ENCODE data around the gene C17orf67.

The C17orf67 gene

DNA sequence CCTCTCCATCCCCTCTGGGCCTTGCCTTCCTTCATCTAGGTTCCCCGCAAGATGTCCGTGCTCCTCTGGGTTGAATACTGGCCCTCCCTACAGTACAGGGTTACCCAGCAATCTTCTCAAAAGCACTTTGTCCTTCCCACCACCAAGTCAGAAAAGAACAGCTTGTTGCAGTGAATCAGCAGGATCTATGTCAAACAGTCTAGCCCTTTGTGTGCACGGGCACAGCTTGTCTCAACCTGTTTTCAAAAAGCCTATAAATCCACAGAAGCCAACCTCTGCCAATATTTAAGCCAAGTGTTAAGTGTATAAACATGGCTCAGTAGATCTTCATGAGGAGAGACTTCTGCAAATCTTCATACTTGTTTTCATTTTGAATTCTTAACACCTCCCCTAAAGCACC lies 25.2 kb downstream of the C17orf67 start:
- DNase-seq (ENCODE audit: low spot score): no peak

DNA sequence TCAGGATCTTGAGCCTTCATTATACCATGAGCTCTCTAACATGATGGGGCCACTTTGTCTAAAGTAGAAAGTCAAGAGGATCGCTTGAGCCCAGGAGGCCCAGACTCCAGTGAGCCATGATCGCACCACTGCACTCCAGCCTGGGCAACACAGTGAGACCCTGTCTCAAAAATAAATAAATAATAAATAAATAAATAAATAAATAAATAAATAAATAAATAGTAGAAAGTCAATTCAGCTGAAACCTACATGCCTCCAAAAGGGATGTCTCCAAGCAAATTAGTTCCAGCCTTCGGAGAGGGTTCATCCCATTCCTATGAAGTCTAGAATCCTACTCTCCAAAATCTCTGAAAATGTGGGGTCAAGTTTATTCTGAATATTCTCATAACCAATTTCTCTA lies 26.0 kb downstream of the C17orf67 start:
- no peak for DNase-seq (ENCODE audit: low spot score)

DNA sequence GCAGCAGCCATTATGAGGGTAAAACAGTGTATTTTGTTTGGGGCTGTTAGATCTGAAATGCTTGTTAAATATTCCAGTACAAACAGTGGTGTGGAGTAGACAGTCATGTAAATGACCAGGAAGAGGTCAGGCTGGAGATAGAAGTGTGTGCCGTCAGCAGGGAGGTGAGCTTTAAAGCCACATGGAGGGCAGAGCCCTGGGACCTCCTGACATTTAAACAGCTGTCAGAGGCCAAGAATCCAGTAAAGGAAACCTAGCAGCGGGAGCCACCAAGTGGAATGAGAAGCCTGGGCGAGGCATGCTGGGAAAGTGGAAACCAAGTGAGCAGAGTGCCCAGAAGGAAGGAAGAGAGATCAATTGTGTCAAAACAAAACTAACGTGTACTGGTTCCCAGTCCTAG lies 26.8 kb downstream of the C17orf67 start:
- no peak for DNase-seq (ENCODE audit: low spot score)

GRCh38 chr17:56804454-56804853 lies 29.3 kb downstream of the C17orf67 start:
- DNase-seq (ENCODE audit: low spot score): no peak

DNA sequence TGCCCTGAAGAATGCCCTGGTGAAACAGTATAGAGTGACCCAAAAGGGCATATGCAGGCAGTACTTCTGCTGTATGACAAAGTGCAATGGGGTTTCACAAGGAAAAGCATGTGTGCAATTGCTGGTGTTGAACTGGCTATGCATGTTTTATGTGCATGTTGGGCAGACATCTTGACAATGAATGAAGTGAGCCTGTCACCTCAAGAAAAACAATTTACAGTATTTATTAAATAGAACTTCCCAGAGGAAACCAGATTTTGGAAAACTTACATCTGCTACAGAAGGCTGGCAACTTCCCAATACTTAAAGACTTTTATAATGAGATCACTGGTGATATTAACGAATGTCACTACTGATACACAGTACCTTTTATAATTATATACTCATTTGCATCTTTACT lies 30.6 kb downstream of the C17orf67 start:
- DNase-seq (ENCODE audit: low spot score): no peak

DNA sequence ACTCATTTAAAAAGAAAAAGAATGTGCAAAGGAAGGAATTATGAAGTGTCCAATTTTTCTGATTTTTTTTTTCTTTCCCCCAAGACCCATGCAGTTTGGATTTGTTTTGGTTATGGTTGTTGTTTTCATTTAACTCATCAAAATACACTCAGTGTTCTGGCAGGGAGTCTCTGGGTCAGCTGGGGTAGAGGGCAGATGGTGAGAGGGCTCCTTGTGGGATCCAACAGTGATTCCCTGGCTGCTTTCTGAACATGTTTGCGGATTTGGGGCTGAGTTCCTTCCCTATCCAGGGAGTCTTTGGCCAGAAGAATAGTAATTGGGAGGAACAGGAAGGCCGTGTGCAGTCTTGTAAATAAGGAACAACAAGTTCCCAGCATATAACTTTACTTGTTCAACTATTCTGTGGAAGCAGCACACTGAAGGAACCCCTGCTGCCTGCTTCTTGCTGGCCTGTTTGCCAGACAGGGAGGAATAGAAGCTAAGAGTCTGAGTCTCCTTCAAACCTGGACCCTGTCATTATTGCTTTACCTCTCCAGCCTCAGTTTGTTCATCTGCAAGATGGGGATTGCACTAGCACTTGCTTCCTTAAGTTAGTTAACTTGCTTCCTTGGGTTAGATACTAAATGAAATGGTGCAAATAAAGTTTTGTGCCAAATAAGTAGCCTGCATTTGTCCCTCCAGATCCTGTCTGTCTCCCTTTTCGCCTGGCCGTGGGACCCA lies 32.1 kb downstream of the C17orf67 start:
- no peak for DNase-seq (ENCODE audit: low spot score)

- no peak for DNase-seq (ENCODE audit: low spot score)
Measured at GRCh38 chr17:56798916-56799315, 34.8 kb downstream of the C17orf67 start.

DNA sequence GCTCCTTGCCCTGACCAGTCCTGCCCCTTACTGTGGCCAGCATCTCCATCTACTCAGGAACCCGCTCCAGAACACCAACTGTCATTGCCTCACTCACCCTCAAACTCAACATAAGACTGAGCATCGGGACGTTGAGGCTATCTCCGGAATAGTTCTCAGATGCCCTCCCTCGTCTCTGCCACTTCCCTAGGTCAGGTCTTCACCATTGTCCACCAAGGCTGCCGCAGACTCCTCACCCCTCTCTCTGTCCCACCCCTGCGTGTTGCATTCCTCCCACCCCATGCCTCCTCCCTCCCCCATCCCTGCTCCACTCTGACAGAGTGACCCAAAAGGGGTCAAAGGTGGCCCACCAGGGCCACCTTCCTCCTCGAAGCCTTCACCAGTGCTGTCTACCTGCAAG lies 37.2 kb downstream of the C17orf67 start:
- no peak for DNase-seq (ENCODE audit: low spot score)

DNA sequence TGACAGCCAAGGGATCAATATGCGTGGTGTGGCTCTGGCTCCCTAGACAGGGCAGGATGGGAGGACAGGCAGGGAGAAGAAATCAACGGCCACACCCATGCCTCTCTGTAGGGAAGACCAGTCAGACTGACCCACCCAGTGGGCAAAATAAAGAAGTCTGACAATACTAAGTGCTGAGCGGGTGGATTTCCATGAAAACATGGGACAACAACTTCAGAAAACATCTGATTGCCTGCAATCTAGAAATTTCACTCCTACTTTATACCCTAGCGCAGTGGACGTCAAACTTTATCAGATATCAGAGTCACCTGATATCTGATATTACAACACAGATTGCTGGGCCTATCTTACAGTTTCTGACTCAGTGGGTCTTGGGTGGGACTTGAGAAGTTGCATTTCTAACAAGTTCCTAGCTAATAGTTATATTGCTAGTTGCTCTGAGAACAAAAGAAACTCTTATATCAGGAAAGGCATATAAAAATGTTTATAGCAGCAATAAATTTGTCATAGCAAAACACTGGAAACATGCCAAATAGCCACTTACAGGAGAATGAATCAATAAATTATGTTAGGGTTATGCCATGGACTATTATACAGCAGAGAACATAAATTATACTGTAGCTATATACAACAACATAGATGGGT lies 38.4 kb downstream of the C17orf67 start:
- DNase-seq (ENCODE audit: low spot score): no peak

DNA sequence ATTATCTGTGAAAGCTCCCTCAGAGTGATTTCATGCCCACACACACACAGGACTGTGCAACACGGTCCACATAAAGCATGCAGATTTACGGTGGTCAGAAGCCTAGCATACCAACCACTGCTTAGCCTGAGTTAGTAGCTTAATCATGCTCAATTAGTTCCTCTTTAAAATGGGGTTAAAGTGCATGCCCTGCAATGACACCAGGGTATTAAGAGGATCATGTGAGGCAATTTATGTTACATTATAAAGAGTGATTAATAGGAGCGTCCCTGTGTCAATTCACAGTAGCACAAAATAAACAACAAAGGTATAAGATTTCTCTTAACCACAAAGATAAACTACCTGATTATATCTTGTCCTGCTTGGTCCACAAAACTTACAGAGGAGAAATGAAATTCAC lies 39.8 kb downstream of the C17orf67 start:
- DNase-seq (ENCODE audit: low spot score): no peak

DNA sequence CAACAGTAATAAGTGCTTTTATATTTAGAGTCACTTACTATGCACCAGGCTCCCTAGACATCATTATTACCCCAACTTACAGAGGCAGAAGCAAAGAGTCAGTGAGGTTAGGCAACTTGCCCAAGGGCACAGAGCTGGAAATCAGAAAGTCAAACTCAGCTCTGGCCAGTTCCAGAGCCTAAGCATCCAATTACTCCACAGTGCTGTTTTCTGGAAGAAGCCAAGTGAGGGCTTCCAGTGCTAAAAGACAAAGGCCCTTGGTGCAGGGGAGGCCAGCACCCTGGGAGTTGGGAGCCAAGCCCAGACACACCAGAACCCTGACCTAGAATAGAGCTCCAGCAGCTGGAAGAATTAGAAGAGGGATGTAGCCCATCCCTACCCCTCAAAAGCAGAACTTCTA lies 40.2 kb downstream of the C17orf67 start:
- DNase-seq (ENCODE audit: low spot score): no peak

- DNase-seq (ENCODE audit: low spot score): no peak
Measured at GRCh38 chr17:56792267-56792666, 41.5 kb downstream of the C17orf67 start.

- DNase-seq (ENCODE audit: low spot score): peak; percentile 56
Measured at GRCh38 chr17:56786989-56787482, 46.7 kb downstream of the C17orf67 start.

DNA sequence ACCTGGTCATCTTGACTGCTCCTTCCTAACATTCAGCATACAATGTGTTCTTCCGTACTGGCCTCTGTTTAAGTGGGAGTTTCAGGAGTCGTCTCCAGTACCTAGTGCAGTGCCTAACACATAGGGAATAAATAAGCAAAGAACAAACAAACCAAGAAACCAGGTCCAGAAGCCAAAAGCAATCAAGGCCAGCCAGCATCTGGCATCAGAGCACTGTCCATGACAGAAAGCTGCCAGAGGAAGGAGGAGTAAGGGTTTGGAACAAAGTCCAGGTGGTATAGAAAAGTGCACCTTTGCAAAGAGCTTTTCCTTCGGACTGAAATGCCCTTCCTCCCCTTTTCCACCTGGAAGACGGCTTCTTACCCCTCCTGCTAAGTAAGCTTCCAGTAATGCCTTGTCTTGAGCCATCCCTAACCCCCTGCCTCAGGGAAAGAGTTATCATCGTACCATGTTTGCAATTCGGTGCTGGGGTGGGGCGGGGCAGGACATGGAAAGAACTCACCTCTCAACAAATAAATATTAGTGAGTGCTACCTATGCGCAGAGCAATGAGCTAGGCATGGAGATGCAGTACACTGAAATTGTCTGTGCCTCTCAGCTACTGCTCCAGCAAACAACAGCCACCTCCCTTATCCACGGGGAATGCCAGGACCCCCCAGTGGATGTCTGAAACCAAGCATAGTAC lies 47.6 kb downstream of the C17orf67 start:
- DNase-seq (ENCODE audit: low spot score): no peak

GRCh38 chr17:56785405-56785804 lies 48.3 kb downstream of the C17orf67 start:
- DNase-seq (ENCODE audit: low spot score): no peak

GRCh38 chr17:56782338-56782737 lies 51.4 kb downstream of the C17orf67 start:
- DNase-seq (ENCODE audit: low spot score): no peak

- no peak for DNase-seq (ENCODE audit: low spot score)
Measured at GRCh38 chr17:56781906-56782305, 51.8 kb downstream of the C17orf67 start.

- DNase-seq (ENCODE audit: low spot score): peak; percentile 89
Measured at GRCh38 chr17:56779898-56780777, 53.6 kb downstream of the C17orf67 start.

- peak; percentile 11 for DNase-seq (ENCODE audit: low spot score)
Measured at GRCh38 chr17:56779322-56779721, 54.4 kb downstream of the C17orf67 start.

DNA sequence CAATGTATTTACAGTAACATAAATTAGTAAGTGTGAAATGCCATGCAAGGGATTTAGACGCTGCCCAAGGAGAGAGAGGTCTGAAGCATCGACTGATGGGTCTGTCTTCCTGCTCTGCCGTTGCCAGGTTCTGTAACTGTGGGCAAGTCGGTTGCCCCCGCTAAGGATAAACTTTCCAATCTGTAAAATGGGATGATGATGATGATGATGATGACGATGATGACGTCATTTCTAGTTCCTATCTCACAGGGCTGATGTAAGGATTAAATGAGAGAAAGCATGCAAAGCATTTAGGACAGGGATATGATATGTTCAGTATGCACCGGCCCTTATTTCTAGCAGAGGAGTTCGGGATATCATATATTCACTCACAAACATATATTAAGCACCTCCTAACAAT lies 54.8 kb downstream of the C17orf67 start:
- DNase-seq (ENCODE audit: low spot score): no peak

DNA sequence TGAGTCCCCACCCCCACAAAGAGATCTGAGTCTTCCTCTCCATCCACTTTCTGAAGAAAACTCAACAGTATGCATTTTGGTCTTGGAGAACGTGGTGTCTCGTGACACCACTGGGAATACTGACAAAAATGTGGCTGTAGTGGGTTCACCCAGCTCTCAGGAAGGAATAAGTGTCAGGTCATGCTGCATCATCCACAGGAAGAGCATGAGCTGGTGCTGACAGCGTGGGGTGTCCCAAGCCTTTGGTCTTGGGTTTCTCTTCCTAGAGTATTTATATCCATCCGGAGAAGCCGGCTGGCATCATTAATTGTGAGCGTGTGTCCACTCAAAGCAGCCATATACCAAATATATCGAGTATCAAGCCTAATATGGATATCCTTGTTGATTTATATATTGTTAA lies 55.9 kb downstream of the C17orf67 start:
- DNase-seq (ENCODE audit: low spot score): no peak

- no peak for DNase-seq (ENCODE audit: low spot score)
Measured at GRCh38 chr17:56774650-56775049, 59.1 kb downstream of the C17orf67 start.

Measured in NAMALWA (cell line).